Measurements from ENCODE around the gene SNX21. TPM values are rescaled to one million over a fixed set of nuclear protein-coding genes. Genes with fewer than 3 reads are reported as not detected.

Gene SNX21
- total RNA-seq, 4 donors from 2014 or later: 54.0 to 78.5 (median 63.5) TPM

GRCh38 chr20:45860560-45861220, 27.1 kb downstream of the SNX21 start:
- peaks cover 17 to 32% (median 27%) of the 10 kb centered on the region in 4 donors for H3K4me1 ChIP-seq
- H3K27ac ChIP-seq (replicated peaks in 1 of 4): no peak overlapping the region
- no peak overlapping the region for H3K4me3 ChIP-seq
- TF ChIP-seq CTCF (IDR thresholded peaks at IDR 0.05) (no peak), POLR2A (IDR thresholded peaks at IDR 0.05; ENCODE audit: low read depth) (no peak), POLR2AphosphoS5 (IDR thresholded peaks at IDR 0.05) (no peak)
- DNase-seq (ENCODE audit: extremely low spot score): no peak
- H3K36me3 ChIP-seq: no peaks in the 10 kb centered on the region
- intact Hi-C loops (cut with DNase I): no loop called here
- H3K27me3 ChIP-seq: no peaks in the 10 kb centered on the region
- WGBS: 73% methylated on average over 7 of the region's 7 CpGs
- no peaks in the 10 kb centered on the region for H3K9me3 ChIP-seq

DNA sequence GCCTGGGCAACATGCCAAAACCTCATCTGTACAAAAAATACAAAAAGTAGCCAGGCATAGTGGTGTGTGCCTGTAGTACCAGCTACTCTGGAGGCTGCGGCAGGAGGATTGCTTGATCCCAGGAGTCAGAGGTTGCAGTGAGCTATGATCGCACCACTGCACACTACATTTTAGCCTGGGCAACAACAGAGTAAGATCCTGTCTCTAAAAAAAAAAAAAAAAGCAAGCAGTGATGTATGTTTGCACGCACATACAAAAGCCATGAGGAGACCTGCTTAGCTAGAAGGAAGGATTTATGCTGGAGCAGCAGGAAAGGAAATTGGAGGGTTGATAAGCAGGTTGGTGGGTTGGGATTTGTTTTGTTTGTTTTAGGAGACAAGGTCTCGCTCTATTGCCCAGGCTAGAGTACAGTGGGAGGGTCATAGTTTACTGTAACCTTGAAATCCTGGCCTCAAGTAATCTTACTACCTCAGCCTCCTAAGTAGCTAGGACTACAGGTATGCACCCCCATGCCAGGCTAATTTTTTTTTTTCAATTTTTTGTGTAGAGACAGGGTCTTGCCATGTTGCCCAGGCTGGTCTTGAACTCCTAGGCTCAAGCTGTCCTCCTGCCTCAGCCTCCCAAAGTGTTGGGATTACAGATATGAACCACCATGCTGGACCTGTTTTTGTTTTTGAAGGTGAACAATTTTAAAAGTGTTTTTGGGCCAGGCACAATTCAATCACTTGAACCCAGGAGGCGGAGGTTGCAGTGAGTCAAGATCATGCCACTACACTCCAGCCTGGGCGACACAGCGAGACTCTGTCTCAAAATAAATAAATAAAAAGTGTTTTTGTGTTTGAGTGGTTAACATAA, 27.8 kb downstream of the SNX21 start:
- peaks cover 9 to 25% (median 19%) of the 10 kb centered on the region in 4 donors for H3K4me1 ChIP-seq
- no peaks in the 10 kb centered on the region for H3K27me3 ChIP-seq
- 95% methylated on average over 7 of the region's 7 CpGs for WGBS
- TF ChIP-seq EP300 (IDR thresholded peaks at IDR 0.05) (no peak), CTCF (IDR thresholded peaks at IDR 0.05) (no peak), POLR2AphosphoS5 (IDR thresholded peaks at IDR 0.05) (no peak), POLR2A (IDR thresholded peaks at IDR 0.05; ENCODE audit: low read depth) (no peak)
- H3K4me3 ChIP-seq: no peak overlapping the region
- H3K36me3 ChIP-seq: no peaks in the 10 kb centered on the region
- DNase-seq (ENCODE audit: extremely low spot score): no peak
- H3K27ac ChIP-seq (replicated peaks in 1 of 4): no peak overlapping the region
- intact Hi-C loops (cut with DNase I): no loop called here
- H3K9me3 ChIP-seq: no peaks in the 10 kb centered on the region

- Histone ChIP-seq H3K27ac (replicated peaks in 1 of 4) (no peak overlapping the region), H3K4me1 (peaks cover 0 to 18% (median 13%) of the 10 kb centered on the region in 4 donors), H3K9me3 (no peaks in the 10 kb centered on the region), H3K4me3 (no peak overlapping the region), H3K36me3 (no peaks in the 10 kb centered on the region), H3K27me3 (no peaks in the 10 kb centered on the region)
- no peak for TF ChIP-seq POLR2AphosphoS5 (IDR thresholded peaks at IDR 0.05)
- WGBS: 90% methylated on average over 7 of the region's 7 CpGs
- no peak for DNase-seq (ENCODE audit: extremely low spot score)
- intact Hi-C loops (cut with DNase I): no loop called here
Measured at GRCh38 chr20:45863543-45864470, 30.2 kb downstream of the SNX21 start.

DNA sequence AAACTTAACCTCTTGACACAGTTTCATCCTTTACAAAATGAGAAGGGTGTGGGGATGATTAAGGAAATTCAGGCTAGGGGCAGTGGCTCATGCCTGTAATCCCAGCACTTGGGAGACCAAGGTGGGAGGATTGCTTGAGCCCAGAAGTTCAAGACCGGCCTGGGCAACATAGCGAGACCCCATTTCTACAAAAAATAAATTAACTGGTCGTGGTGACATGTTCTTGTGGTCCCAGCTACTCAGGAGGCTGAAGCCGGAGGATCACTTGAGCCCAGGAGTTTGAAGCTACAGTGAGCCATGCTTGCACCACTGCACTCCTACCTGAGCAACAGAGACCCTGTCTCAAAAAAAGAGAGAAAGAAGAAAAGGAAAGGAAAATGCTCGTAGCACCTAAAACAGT, 32.9 kb downstream of the SNX21 start:
- Histone ChIP-seq H3K27ac (replicated peaks in 1 of 4) (no peak overlapping the region), H3K4me1 (peaks cover 0 to 12% (median 10%) of the 10 kb centered on the region in 4 donors), H3K4me3 (no peak overlapping the region), H3K36me3 (peaks cover 0 to 3% (median 0%) of the 10 kb centered on the region in 4 donors), H3K9me3 (no peaks in the 10 kb centered on the region), H3K27me3 (no peaks in the 10 kb centered on the region)
- TF ChIP-seq EP300 (IDR thresholded peaks at IDR 0.05): no peak
- WGBS: 86% methylated on average over 5 of the region's 5 CpGs
- no peak for DNase-seq (ENCODE audit: extremely low spot score)
- intact Hi-C loops (cut with DNase I): no loop called here

DNA sequence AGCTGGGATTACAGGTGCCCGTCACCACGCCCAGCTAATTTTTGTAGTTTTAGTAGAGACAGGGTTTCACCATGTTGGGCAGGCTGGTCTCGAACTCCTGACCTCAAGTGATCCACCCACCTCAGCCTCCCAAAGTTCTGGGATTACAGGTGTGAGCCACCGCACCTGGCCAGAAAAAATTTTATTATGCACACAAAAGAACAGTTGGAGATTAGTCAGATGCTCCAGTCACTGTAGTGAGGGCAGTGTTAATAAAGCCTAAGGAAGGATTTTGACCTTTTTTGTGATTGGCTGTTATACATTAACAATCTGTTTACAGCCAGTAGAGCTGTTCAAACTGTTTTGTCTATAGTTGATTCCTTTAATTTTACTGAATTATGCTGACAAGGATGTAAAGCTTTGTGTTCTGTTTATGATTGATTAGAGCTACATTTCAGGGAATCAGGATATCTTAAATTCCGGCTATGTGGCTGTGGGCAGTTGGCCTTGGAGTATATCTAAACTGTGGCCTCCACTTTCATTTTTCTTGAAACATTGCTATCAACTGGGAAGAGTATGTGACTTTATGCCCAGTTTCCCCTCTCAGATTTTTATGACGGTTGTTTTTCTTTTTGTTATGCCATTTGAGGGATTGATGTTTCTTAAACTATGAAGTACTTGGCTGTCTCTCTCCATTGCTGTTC, 33.7 kb downstream of the SNX21 start:
- H3K36me3 ChIP-seq: peaks cover 0 to 3% (median 0%) of the 10 kb centered on the region in 4 donors
- H3K27ac ChIP-seq (replicated peaks in 1 of 4): peak overlapping the region in 2 of 4 donors; percentile 10 to 19
- no peak for DNase-seq (ENCODE audit: extremely low spot score)
- intact Hi-C loops (cut with DNase I): no loop called here
- H3K4me1 ChIP-seq: peaks cover 0 to 12% (median 10%) of the 10 kb centered on the region in 4 donors
- H3K9me3 ChIP-seq: no peaks in the 10 kb centered on the region
- H3K4me3 ChIP-seq: no peak overlapping the region
- TF ChIP-seq CTCF (IDR thresholded peaks at IDR 0.05): no peak
- no peak for TF ChIP-seq POLR2A (IDR thresholded peaks at IDR 0.05; ENCODE audit: low read depth)
- no peak for TF ChIP-seq POLR2AphosphoS5 (IDR thresholded peaks at IDR 0.05)
- TF ChIP-seq EP300 (IDR thresholded peaks at IDR 0.05): no peak
- no peaks in the 10 kb centered on the region for H3K27me3 ChIP-seq
- 78% methylated on average over 6 of the region's 6 CpGs for WGBS
